ENCODE results near the gene VWCE. TPM values are rescaled to one million over a fixed set of nuclear protein-coding genes. Genes with fewer than 3 reads are reported as not detected.

Gene VWCE
- total and polyA plus RNA-seq, 9 of the 15 experiments (the other 6 are each of a cell fraction or from before 2014, with no cell fraction given), result 0.06 to 1.6 (median 0.63) TPM; not detected in 1

- Histone ChIP-seq H3K9me1 (ENCODE audit: control insufficient read depth, insufficient read depth, low read length) (no peaks in the 10 kb centered on the region), H3K79me2 (ENCODE audit: control insufficient read depth, insufficient read depth, low read length) (no peaks in the 10 kb centered on the region), H3K4me1 (replicated peaks in 1 of 2; ENCODE audit: control insufficient read depth in 2 of 2, insufficient read depth in 2 of 2, low read length in 2 of 2) (peaks cover 32 to 49% of the 10 kb centered on the region in 2 experiments), H2AFZ (ENCODE audit: low read depth, low read length) (no peak overlapping the region), H4K20me1 (replicated peaks; ENCODE audit: control insufficient read depth, insufficient read depth, low read length) (no peaks in the 10 kb centered on the region), H3K36me3 (ENCODE audit: control insufficient read depth, insufficient read depth, low read length) (peaks cover 5% of the 10 kb centered on the region; the same call in 2 of the 3 replicates), H3K27ac (ENCODE audit: extremely low read depth, low read depth, low read length) (no peak overlapping the region), H3K9ac (ENCODE audit: insufficient read depth in 1 of 2, low read depth in 2 of 2, low read length in 2 of 2) (no peak overlapping the region), H3K9me3 (replicated peaks; ENCODE audit: control insufficient read depth, insufficient read depth, low read depth, low read length) (no peaks in the 10 kb centered on the region), H3K4me3 (no peak overlapping the region), H3K4me2 (ENCODE audit: insufficient read depth, low read length) (no peak overlapping the region), H3K27me3 (ENCODE audit: control insufficient read depth in 2 of 2, insufficient read depth in 2 of 2, low read length in 2 of 2) (no peaks in the 10 kb centered on the region)
- BruUV-seq (replicated peaks), result no TSS peak
- WGBS (ENCODE audit: insufficient coverage, low coverage, missing lambda C conversion rate), result 74% methylated on average over 4 of the region's 4 CpGs
- ChIA-PET CTCF (ENCODE audit: low intra/inter-chr PET ratio) (no interaction called here), POLR2A (no interaction called here)
- DNase-seq (ENCODE audit: extremely low read depth in 1 of 4, low spot score in 3 of 4) (no peak), FAIRE-seq (no peak), ATAC-seq (no peak)
- in situ Hi-C loops (cut with MboI), result no loop called here
- intact Hi-C loops (cut with micrococcal nuclease), result no loop called here
- TF ChIP-seq MAFF (IDR thresholded peaks at IDR 0.05; ENCODE audit: low read length), result 0 out of 2 replicates have a peak, but pooled peaks have one; percentile 14
- TF ChIP-seq EWSR1 (IDR thresholded peaks at IDR 0.05; ENCODE audit: borderline replicate concordance, low read depth, partially characterized antibody), result no peak
- TF ChIP-seq CREBBP (IDR thresholded peaks at IDR 0.05; ENCODE audit: low read depth, low read length), result no peak
- TF ChIP-seq TCF3 (CRISPR knock-in tag; IDR thresholded peaks at IDR 0.05), result no peak
- TF ChIP-seq ZSCAN32 (CRISPR knock-in tag; IDR thresholded peaks at IDR 0.05), result no peak
- TF ChIP-seq TRIM28 (IDR thresholded peaks at IDR 0.05), result no peak
- peak; percentile 64 for TF ChIP-seq ZNF316 (IDR thresholded peaks at IDR 0.05)
- TF ChIP-seq C11orf30 (IDR thresholded peaks at IDR 0.05; ENCODE audit: low read depth), result peak; percentile 41; the same call in 1 of the 2 replicates
Observed at GRCh38 chr11:61283613-61284012, 11.5 kb downstream of the VWCE start.
